GM12875 (cell line): ENCODE measurements around the gene MRPL37.

Experiments used
- H3K4me3 ChIP-seq: one replicate; pipeline ENCODE4 v1.5.1; 2011; ENCODE audit warnings: low read depth, low read length, control low read depth
- CTCF ChIP-seq: IDR thresholded peaks from 2 replicates; pipeline ENCODE4 v1.5.1; 2011; ENCODE audit warnings: low read depth, mild to moderate bottlenecking, control low read depth, inconsistent platforms, low read length, moderate library complexity, borderline replicate concordance; ENCODE audit not compliant: insufficient read depth

Gene MRPL37

GRCh38 chr1:54225378-54225777, 25.4 kb downstream of the MRPL37 start:
- no peak for TF ChIP-seq CTCF

GRCh38 chr1:54225986-54226559, 26.1 kb downstream of the MRPL37 start:
- TF ChIP-seq CTCF = no peak

More at GRCh38 chr1:54225378-54225777, 25.4 kb downstream of the MRPL37 start:
- no peak overlapping the region for H3K4me3 ChIP-seq

GRCh38 chr1:54227091-54227602, 27.2 kb downstream of the MRPL37 start:
- H3K4me3 ChIP-seq = no peak overlapping the region
- no peak for TF ChIP-seq CTCF

More at GRCh38 chr1:54225986-54226559, 26.1 kb downstream of the MRPL37 start:
- H3K4me3 ChIP-seq = no peak overlapping the region

GRCh38 chr1:54227891-54228310, 27.9 kb downstream of the MRPL37 start:
- H3K4me3 ChIP-seq = no peak overlapping the region
- no peak for TF ChIP-seq CTCF

GRCh38 chr1:54228638-54229079, 28.7 kb downstream of the MRPL37 start:
- TF ChIP-seq CTCF = no peak
- no peak overlapping the region for H3K4me3 ChIP-seq

GRCh38 chr1:54229281-54229891, 29.4 kb downstream of the MRPL37 start:
- TF ChIP-seq CTCF = no peak
- no peak overlapping the region for H3K4me3 ChIP-seq
